HG03469 (cell line): ENCODE results near the gene CEP89.
"Not testable (repeated sequence)": the region's sequence is repeated elsewhere in the genome, so short reads cannot be mapped to it uniquely, and the experiment has no call there.

Source experiments
- ATAC-seq: cut with Tn5 transposase; IDR thresholded peaks from one replicate; pipeline ENCODE4 v1.9.1; 2021; ENCODE audit warnings: mild to moderate bottlenecking, moderate library complexity, moderate number of reproducible peaks; ENCODE audit not compliant: unreplicated experiment

Gene CEP89

DNA sequence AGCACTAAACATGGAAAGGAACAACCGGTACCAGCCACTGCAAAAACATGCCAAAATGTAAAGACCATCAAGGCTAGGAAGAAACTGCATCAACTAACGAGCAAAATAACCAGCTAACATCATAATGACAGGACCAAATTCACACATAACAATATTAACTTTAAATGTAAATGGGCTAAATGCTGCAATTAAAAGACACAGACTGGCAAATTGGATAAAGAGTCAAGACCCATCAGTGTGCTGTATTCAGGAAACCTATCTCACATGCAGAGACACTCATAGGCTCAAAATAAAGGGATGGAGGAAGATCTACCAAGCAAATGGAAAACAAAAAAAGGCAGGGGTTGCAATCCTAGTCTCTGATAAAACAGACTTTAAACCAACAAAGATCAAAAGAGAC lies 123.7 kb downstream of the CEP89 start:
- not testable (repeated sequence) for ATAC-seq

DNA sequence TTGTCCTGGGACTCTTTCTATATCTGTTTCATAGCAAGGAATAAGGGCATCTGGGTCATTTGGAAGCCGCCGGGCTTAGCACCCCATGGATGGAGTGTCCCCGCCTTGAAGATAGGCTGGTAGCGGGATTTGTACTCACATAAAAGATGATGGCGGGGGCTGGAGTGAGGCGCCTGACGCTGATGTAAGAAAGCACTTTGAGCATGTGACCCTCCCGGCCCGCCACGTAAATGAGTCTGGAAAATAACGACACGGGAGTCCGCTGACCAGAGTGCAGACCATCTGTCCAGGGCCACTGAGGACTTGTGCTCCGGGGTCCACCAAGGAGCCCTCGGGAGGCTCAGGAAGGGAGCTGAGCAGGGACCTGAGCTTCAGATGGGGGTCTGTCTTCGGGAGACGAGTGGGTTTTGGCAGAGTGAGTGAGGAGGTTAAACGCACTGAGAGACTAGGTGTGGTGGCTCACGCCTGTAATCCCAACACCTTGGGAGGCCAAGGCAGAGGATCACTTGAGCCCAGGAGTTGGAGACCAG lies 128.0 kb downstream of the CEP89 start:
- ATAC-seq: no peak

DNA sequence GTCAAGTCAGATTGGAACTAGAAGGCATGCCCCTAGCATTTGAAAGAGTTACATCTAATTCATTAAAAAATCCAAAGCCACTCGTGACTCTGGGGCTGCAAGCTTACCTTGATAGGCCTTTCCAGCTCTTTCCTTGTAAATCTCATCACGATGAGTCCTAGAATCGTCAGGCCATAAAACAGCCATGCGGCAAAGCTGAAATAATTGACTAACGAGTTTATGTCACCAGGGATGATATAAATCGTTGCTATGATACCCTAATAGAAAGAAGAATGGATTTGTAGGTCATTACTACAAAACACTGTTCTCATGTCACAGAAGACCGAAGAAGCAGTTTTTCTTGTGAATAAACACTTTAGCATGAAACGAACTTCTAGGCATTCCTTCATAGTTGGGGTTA lies 129.7 kb downstream of the CEP89 start:
- no peak for ATAC-seq

DNA sequence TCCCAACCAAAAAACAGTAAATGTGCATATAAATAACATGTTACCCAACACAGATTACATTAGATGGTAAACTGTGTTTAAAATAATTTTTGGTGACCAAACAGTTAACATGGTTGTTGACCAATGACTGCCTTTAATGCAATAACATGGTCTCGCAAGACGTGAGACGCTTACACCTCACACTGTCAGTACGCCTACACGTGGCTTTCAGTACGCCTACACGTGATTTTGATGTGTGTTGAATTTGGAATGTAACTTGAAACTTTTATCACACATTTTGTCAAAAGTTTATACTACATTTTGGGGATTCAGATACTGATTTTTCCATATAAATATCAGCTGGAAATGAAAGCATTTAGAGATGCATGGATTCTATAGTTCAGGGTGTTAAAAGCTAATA lies 134.2 kb downstream of the CEP89 start:
- no peak for ATAC-seq

DNA sequence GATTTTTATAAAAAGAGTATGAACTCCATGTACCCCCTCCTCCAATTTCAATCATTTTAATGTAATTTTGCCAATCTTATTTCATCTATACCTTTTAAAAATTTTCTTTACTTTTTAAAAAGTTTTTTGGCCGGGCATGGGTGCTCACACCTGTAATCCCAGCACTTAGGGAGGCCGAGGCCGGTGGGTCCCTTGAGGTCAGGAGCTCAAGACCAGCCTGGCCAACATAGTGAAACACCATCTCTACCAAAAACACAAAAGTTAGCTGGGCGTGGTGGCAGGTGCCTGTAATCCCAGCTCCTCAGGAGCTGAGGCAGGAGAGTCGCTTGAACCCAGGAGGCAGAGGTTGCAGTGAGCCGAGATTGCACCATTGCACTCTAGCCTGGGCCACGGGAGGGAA lies 138.4 kb downstream of the CEP89 start:
- not testable (repeated sequence) for ATAC-seq

DNA sequence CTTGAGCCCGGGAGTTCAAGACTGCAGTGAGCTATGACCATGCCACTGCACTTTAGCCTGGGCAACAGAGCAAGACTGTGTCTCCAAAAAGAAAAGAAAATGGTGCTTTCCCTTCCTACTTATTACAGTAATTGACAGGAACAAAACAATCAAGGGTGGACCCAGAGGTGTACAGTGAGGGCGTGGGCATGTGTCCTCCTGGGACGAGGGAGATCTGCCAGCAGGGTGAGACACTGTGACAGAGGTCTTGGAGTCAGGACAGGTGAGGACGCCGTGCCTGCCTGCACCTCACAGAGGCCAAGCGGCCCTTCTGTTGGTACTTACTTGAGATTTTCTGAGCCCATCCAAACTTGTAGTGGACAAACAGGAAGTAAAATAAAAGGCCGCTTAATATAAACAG lies 138.9 kb downstream of the CEP89 start:
- not testable (repeated sequence) for ATAC-seq

DNA sequence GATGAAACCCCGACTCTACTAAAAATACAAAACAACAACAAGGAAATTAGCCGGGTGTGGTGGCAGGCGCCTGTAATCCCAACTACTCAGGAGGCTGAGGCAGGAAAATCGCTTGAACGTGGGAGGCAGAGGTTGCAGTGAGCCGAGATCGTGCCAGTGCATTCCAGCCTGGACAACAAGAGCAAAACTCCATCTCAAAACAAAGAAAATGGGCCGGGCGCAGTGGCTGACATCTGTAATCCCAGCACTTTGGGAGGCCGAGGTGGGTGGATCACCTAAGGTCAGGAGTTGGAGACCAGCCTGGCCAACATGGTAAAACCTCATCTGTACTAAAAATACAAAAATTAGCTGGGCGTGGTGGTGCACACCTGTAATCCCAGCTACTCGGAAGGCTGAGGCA lies 139.7 kb downstream of the CEP89 start:
- ATAC-seq: not testable (repeated sequence)

DNA sequence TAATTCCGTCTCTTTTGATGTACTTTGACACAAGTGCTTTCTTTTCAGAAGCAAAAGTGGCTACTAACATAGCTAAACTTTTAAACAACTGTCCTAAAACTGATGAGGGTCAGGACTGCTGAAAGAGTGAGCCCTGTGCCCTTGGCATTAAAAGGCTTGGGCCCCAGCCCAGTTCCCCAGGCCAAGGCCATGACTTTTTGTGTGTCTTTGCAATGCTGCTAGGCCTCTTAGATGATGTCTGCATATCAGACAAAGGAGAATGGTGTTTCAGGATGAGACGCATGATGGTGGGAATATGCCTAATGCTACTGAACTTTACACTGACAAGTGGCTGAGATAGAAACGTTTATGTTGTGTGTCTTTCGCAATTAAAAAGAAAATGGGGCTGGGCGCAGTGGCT lies 140.1 kb downstream of the CEP89 start:
- ATAC-seq: no peak

DNA sequence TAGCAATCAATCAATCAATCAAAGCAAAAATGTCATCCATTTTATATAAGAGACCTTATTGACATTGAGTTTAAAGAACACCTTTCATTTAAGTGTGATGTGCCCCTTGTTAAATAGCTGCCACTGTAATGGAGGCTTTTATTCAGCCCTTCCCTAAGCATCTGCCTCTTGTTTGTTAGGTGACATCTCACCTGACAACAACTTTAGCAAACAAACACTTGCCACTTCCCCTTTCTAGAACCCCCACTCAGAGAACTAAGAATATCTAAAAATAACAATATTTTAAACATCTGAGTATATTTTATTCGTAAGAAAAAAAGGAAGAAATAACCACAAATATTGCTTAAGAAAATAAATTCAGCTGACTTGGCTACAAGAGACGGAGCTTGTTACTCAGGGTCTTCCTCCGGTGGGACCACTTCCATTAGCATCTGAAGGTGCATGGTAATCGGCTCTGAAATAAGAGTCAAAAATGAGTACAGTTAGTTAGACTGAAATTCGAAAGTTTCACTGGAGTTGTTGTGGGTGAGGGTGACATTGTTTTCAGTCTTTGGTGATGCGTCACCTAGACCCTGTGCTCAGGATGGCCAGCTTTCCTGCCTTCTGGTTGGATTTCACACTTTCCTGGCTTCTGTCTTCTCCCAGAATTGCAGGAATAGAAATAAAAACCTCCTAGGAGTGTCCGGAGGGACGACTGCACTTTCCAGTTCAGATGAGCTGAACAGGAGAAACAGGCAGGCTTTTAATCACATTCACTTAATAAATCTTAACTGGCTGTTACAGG lies 141.3 kb downstream of the CEP89 start:
- no peak for ATAC-seq

DNA sequence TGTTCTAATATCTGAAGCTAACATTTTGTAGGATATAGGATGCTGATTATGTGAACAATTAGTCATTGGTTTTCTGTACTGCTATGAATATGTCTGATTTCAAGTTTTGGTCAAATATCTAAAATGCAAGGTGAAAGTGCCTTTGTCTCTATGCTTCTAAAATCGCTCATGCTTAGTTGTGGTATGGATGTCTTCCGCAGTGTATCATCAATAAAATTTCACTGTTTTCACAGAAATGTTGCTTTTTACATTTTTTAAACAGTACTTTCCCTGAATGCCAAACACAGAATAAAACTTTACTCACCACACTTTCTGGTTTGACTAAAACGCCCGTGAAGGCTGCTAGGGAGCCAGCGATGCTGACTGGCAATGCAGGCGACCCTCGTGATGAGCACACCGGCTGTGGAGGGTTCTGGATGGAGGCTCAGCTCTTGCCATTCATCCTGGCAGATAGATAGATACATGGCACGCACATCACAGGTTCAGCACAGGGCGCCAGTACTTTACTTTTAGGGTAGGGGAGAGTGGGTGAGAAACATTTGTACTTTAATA lies 142.3 kb downstream of the CEP89 start:
- no peak for ATAC-seq

DNA sequence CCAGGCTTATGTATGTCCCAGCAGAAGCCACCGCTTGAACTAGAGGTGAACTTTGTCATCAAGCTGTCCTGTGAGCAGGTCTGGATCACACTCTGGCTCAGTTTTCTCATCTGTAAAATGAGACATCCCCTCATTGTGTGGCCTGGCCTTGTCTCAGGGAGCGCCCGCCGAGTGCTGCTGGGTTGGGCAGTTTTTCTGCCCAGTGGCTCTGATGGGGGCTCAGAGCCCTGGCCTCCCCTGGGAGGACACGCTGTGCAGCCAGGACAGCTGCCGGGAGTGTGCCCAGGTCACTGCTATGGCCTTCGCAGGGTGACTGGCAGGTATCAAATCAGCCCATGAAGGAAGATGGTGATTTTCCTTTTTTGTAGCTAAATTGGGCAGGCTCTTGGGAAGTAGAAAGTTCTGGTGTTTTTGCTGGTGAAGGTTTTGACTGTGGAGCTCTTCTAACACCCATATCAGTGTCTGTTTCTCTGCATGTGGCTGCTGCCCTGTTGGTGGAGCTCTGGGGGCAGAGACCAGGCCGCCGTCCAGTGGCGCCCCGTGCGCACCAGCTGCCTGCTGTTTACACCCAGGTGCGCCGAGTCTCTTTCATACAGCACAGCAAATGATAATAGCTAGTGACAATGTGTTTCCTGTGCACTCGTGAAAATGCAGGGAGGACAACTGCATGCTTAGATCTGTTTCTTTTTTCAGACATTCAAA lies 143.0 kb downstream of the CEP89 start:
- ATAC-seq: no peak

DNA sequence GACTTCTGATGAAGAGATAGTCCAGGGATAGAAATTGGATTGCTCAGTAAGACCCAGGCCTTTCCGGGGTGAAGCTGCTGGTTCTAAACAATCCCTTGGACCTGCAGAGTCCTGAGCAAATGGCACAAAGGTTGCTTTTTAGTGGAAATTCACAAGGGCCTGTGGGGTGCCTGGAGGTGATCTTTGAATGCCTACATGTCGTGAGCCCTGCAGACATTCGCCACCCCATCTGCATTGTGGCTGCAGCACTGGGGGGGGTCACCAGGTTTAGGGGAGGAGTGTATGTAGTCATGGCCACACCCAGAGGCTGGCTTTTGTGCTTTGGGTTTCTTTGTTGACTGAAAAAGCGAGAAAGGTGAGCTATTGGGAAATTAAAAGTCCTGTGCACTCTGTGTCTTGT lies 143.6 kb downstream of the CEP89 start:
- no peak for ATAC-seq
